Heart left ventricle (tissue), 16 donors: Measurements from ENCODE around the gene SLIT3. TPM values are rescaled to one million over a fixed set of nuclear protein-coding genes. Genes with fewer than 3 reads are reported as not detected.

Source experiments
- ATAC-seq, 4 donors: fragments of 200-7000 bp; cut with Tn5 transposase; one replicate each; pipeline ENCODE4 v1.9.1; 2020 to 2022; ENCODE audit warnings: moderate library complexity in 4 of 4, mild to moderate bottlenecking in 3 of 4, moderate number of reproducible peaks in 1 of 4
- DNase-seq, 5 donors: peaks; one replicate each; pipeline ENCODE4 v3.0.0-alpha.2; 2020
- H3K27ac ChIP-seq, 12 donors: fragments of 200-600 bp; sonication (generic) in 4 of 12; one replicate each; pipeline versions ENCODE4 v1.5.0 to v1.8.0; 2016 to 2022; ENCODE audit warnings: mild to moderate bottlenecking in 2 of 12
- H3K27me3 ChIP-seq, 9 donors: fragments of 200-600 bp; sonication (generic) in 2 of 9; one replicate each; pipeline versions ENCODE4 v1.5.1 to v1.8.0; 2016 to 2022; ENCODE audit warnings: mild to moderate bottlenecking in 3 of 9
- H3K36me3 ChIP-seq, 9 donors: fragments of 200-600 bp; sonication (generic) in 2 of 9; one replicate each; pipeline versions ENCODE4 v1.5.0 to v1.8.0; 2018 to 2022; ENCODE audit warnings: mild to moderate bottlenecking in 2 of 9
- H3K4me1 ChIP-seq, 12 donors: fragments of 200-600 bp; sonication (generic) in 4 of 12; one replicate each; pipeline versions ENCODE4 v1.5.0 to v1.8.0; 2016 to 2022; ENCODE audit warnings: mild to moderate bottlenecking in 3 of 12
- H3K4me3 ChIP-seq, 12 donors: fragments of 200-600 bp; sonication (generic) in 4 of 12; one replicate each; pipeline versions ENCODE4 v1.5.0 to v1.8.0; 2017 to 2022; ENCODE audit warnings: mild to moderate bottlenecking in 9 of 12, moderate library complexity in 4 of 12
- H3K9me3 ChIP-seq, 12 donors: fragments of 200-600 bp; sonication (generic) in 4 of 12; one replicate each; pipeline versions ENCODE4 v1.5.0 to v1.8.0; 2016 to 2022; ENCODE audit warnings: mild to moderate bottlenecking in 1 of 12
- POLR2A ChIP-seq, 2 donors: fragments of 450-650 bp; IDR thresholded peaks; one replicate each; pipeline ENCODE4 v1.6.1; 2017; ENCODE audit warnings: antibody characterized with exemption in 2 of 2, mild to moderate bottlenecking in 2 of 2, moderate library complexity in 2 of 2
- WGBS, 4 donors: extraction: QIAGEN DNeasy Blood & Tissue Kit in 2 of 4; methylation state at CpG; one replicate each; pipeline versions ENCODE4 v1.1.5 to v1.1.7; 2013 to 2018; 5-methylcytosine and 5-hydroxymethylcytosine counted together
- intact Hi-C, 10 donors: fragments of 100-400 bp; cut with DNase I; formaldehyde crosslinking; loops; one replicate each; pipeline versions ENCODE4 v1.11.1 to v1.14.2; 2022
- long read RNA-seq, 3 donors: library from polyadenylated mRNA; unstranded; transcript quantifications; one replicate each; pipeline ENCODE4 v2.0.0, GENCODE V29; 2020 to 2021
- polyA plus RNA-seq, 2 donors: library from polyadenylated mRNA; stranded (reverse); fragments of 200-250 nt; gene quantifications; one replicate each; pipeline ENCODE4 v1.2.3, GENCODE V29; 2013
- total RNA-seq, 9 donors: library from RNA; depleted of rRNA in 2 of 9; stranded (reverse); fragments of >200 nt in 2 of 9; fragmentation: NEBNext Ultra II Directional in 3 of 9; extraction: Animal tissue kit (Norgen Biotek cat#: 25700) in 3 of 9; gene quantifications; one replicate each; pipeline versions ENCODE4 v1.1.0 to v1.2.4, GENCODE V29; 2016 to 2023
- TF ChIP-seq, protein P1 (sequence below), 12 donors: fragments of 200-600 bp; sonication (generic) in 4 of 12; IDR thresholded peaks; one replicate each; pipeline versions ENCODE4 v1.5.0 to v1.8.0; 2018 to 2022; ENCODE audit warnings: antibody characterized with exemption in 12 of 12, mild to moderate bottlenecking in 5 of 12
- donor health status: ischemic (EF 13 %, LVEDD 7.1; RV severe dilation, severe dysfunction).
- donor health status: healthy with polysubstance abuse.
- donor health status: DM: no; HTN: yes; CAD: no.
- donor health status: DM: no; HTN: no; CAD: no.
- donor health status: ischemic (EF 25% LVEDD 6.9; RV normal size, moderate dysfunction).
- donor health status: ischemic (EF 25% LVEDD 5.7; RV mildly dilated, moderate dysfunction).
- donor health status: healthy.
- donor health status: DM: yes; HTN: yes; CAD: no.
- donor health status: ischemic (EF 35%, LVEDD 5.7; RV mildly dilated, moderate dysfunction).
- donor health status: nonischemic (EF 11% LVEDD 7.7; RV severe dilation, severe dysfunction).
- donor health status: DM: yes; HTN: yes; CAD: no.
- donor health status: PGD.
- donor health status: ischemic (EF 29% LVEDD 5.4; RV normal size, mild dysfunction).
- donor health status: nonischemic (EF 23%, LVEDD 6.1; RV moderate dilation, normal function).

SLIT3 gene
- total RNA-seq = 10 to 100 TPM in 8 of 9 donors, 1 to 10 TPM in 1; 5.2 to 40.3 (median 16.5) TPM
- 1 to 10 TPM; 2.3 to 2.5 TPM for polyA plus RNA-seq
- long read RNA-seq, donor 1, partial matches to known transcripts = 25 of 34 reads
- long read RNA-seq, donor 1, other reads (novel, unspliced or antisense) = 9 of 34 reads
- long read RNA-seq, donor 2, partial matches to known transcripts = 23 of 29 reads
- long read RNA-seq, donor 2, other reads (novel, unspliced or antisense) = 6 of 29 reads
- long read RNA-seq, donor 3, partial matches to known transcripts = 6 of 8 reads
- long read RNA-seq, donor 3, other reads (novel, unspliced or antisense) = 2 of 8 reads

- DNase-seq (peak; percentile 61 to 84 (median 81)), ATAC-seq (peak; percentile 70 to 91 (median 81))
- intact Hi-C loops = loop anchor here (1.0 to 10.0 kb wide), 10 partner anchors 183 to 1026 kb away; no protein-coding TSS in a partner anchor
- Histone ChIP-seq H3K4me3 (peak within 1 kb of the TSS; percentile 39 to 72 (median 54)), H3K4me1 (peaks cover 0 to 34% (median 7%) of the 10 kb centered on the region in 12 donors), H3K9me3 (no peaks in the 10 kb centered on the region), H3K27me3 (peaks cover 0 to 44% (median 24%) of the 10 kb centered on the region in 9 donors), H3K36me3 (no peaks in the 10 kb centered on the region), H3K27ac (peak within 1 kb of the TSS in 9 of 12 donors; percentile 6 to 85 (median 34))
- 1% methylated on average over 27 to 101 of the region's 101 CpGs for WGBS, 4 donors
- TF ChIP-seq, protein P1, sequence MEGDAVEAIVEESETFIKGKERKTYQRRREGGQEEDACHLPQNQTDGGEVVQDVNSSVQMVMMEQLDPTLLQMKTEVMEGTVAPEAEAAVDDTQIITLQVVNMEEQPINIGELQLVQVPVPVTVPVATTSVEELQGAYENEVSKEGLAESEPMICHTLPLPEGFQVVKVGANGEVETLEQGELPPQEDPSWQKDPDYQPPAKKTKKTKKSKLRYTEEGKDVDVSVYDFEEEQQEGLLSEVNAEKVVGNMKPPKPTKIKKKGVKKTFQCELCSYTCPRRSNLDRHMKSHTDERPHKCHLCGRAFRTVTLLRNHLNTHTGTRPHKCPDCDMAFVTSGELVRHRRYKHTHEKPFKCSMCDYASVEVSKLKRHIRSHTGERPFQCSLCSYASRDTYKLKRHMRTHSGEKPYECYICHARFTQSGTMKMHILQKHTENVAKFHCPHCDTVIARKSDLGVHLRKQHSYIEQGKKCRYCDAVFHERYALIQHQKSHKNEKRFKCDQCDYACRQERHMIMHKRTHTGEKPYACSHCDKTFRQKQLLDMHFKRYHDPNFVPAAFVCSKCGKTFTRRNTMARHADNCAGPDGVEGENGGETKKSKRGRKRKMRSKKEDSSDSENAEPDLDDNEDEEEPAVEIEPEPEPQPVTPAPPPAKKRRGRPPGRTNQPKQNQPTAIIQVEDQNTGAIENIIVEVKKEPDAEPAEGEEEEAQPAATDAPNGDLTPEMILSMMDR (IDR thresholded peaks at IDR 0.05) = peak in 4 of 12 donors; percentile 8 to 25 (median 14)
- no peak for TF ChIP-seq POLR2A (IDR thresholded peaks at IDR 0.05)
Measured at GRCh38 chr5:169300468-169301385, at the start of gene SLIT3. Gene SLIT3, minus strand, starts transcription at chr5:169301139. Its CDS starts 430 bp downstream, at chr5:169300709.

GRCh38 chr5:169350016-169350415 is 49.1 kb upstream of the SLIT3 start:
- Histone ChIP-seq H3K27ac (no peak overlapping the region), H3K4me3 (no peak overlapping the region), H3K27me3 (peaks cover 0 to 16% (median 0%) of the 10 kb centered on the region in 9 donors), H3K4me1 (peaks cover 0 to 2% (median 0%) of the 10 kb centered on the region in 12 donors), H3K9me3 (no peaks in the 10 kb centered on the region), H3K36me3 (no peaks in the 10 kb centered on the region)
- ATAC-seq = no peak
- WGBS, 4 donors = 78 to 83% (median 81%) methylated on average over 1 of the region's 1 CpG
- no peak for TF ChIP-seq POLR2A (IDR thresholded peaks at IDR 0.05)
- DNase-seq = no peak
- intact Hi-C loops = no loop called here

DNA sequence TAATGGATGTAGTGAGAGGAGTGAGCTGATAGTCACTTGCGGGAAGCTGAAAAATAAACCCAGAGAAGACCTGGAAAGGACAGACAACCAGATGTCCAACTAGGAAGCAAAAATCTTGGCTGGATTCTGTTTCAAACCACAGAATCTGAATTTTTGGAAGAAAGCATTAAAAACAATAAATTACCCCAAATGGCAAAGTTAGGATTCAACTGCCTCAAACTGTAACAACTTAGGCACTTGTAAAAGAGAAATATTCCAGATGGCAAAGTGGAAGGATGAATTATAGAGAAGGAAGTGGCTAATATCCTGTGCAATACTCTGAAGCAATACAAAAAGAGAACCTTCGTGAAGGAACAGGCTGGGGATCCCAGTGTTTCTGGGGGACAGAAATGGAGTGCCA is 46.8 kb upstream of the SLIT3 start:
- Histone ChIP-seq H3K9me3 (no peaks in the 10 kb centered on the region), H3K36me3 (no peaks in the 10 kb centered on the region), H3K4me1 (peaks cover 0 to 2% (median 0%) of the 10 kb centered on the region in 12 donors), H3K27me3 (peaks cover 0 to 19% (median 0%) of the 10 kb centered on the region in 9 donors), H3K27ac (peak overlapping the region in 2 of 12 donors; percentile 4 to 5), H3K4me3 (no peak overlapping the region)
- intact Hi-C loops = no loop called here
- WGBS, 4 donors = 56 to 78% (median 64%) methylated on average over 2 of the region's 2 CpGs
- ATAC-seq = no peak
- TF ChIP-seq, protein P1 (IDR thresholded peaks at IDR 0.05) = no peak
- TF ChIP-seq POLR2A (IDR thresholded peaks at IDR 0.05) = no peak
- no peak for DNase-seq

DNA sequence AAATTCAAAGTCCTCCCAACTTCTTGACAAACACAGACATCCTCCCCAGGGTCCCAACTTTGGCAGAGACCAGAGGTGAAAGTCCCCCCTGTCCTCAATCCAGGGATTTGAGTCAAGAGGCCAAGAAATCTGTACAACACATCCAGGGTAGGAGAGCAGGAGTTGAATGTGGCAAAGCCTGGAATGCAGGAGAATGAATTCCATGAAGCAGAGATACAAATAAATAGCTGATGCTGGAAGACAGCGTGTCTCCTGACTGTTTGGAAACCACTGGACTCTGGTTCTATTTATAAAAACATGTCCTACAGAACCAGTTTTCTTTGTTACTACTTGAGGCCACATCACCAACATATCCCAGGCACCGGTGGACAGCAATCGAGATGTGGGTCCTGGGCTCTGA is 43.7 kb upstream of the SLIT3 start:
- no peaks in the 10 kb centered on the region for H3K4me1 ChIP-seq
- peaks cover 0 to 22% (median 0%) of the 10 kb centered on the region in 9 donors for H3K27me3 ChIP-seq
- no peaks in the 10 kb centered on the region for H3K36me3 ChIP-seq
- no peak for TF ChIP-seq POLR2A (IDR thresholded peaks at IDR 0.05)
- TF ChIP-seq, protein P1 (IDR thresholded peaks at IDR 0.05) = no peak
- no peaks in the 10 kb centered on the region for H3K9me3 ChIP-seq
- no peak overlapping the region for H3K27ac ChIP-seq
- intact Hi-C loops = no loop called here
- ATAC-seq (no peak), DNase-seq (no peak)
- no peak overlapping the region for H3K4me3 ChIP-seq
- WGBS, 4 donors = 25 to 47% (median 40%) methylated on average over 3 of the region's 3 CpGs
